ENCODE data around the gene AK5.

AK5 gene

GRCh38 chr1:77322061-77322900 is 40.5 kb downstream of the AK5 start:
- TF ChIP-seq ESRRG (CRISPR knock-in tag; IDR thresholded peaks at IDR 0.05), result no peak
- TF ChIP-seq GLIS3 (CRISPR knock-in tag; IDR thresholded peaks at IDR 0.05), result no peak
- no peak for TF ChIP-seq ZNF565 (CRISPR knock-in tag; conservative IDR thresholded peaks at IDR 0.05; ENCODE audit: low read depth)
- peak; percentile 76 for TF ChIP-seq ISL1 (CRISPR knock-in tag; IDR thresholded peaks at IDR 0.05)
- TF ChIP-seq RARB (CRISPR knock-in tag; IDR thresholded peaks at IDR 0.05), result no peak
- TF ChIP-seq ZC3H10 (CRISPR knock-in tag; IDR thresholded peaks at IDR 0.05), result no peak
- ATAC-seq, result peak; percentile 93

- TF ChIP-seq BACH2 (CRISPR knock-in tag; IDR thresholded peaks at IDR 0.05; ENCODE audit: borderline replicate concordance), result no peak
- TF ChIP-seq SNAI2 (CRISPR knock-in tag; IDR thresholded peaks at IDR 0.05), result no peak
Measured at GRCh38 chr1:77333501-77333900, 51.7 kb downstream of the AK5 start.

GRCh38 chr1:77336729-77337128 is 54.9 kb downstream of the AK5 start:
- TF ChIP-seq TCF4 (CRISPR knock-in tag; IDR thresholded peaks at IDR 0.05; ENCODE audit: borderline replicate concordance), result peak; percentile 76
- no peak for TF ChIP-seq ISL1 (CRISPR knock-in tag; IDR thresholded peaks at IDR 0.05)
- no peak for TF ChIP-seq PATZ1 (CRISPR knock-in tag; IDR thresholded peaks at IDR 0.05; ENCODE audit: borderline replicate concordance)
- TF ChIP-seq CSRNP3 (CRISPR knock-in tag; IDR thresholded peaks at IDR 0.05), result 0 out of 2 replicates have a peak, but pooled peaks have one; percentile 44
- no peak for TF ChIP-seq ESRRG (CRISPR knock-in tag; IDR thresholded peaks at IDR 0.05)
- TF ChIP-seq CSDC2 (CRISPR knock-in tag; IDR thresholded peaks at IDR 0.05), result no peak
- no peak for TF ChIP-seq ARNTL (CRISPR knock-in tag; IDR thresholded peaks at IDR 0.05; ENCODE audit: borderline replicate concordance, low read depth)
- peak; percentile 81 for ATAC-seq

More at GRCh38 chr1:77333501-77333900, 51.7 kb downstream of the AK5 start:
- ATAC-seq, result no peak

GRCh38 chr1:77339326-77339725 is 57.5 kb downstream of the AK5 start:
- TF ChIP-seq PPARA (CRISPR knock-in tag; IDR thresholded peaks at IDR 0.05; ENCODE audit: borderline replicate concordance), result no peak
- TF ChIP-seq GLIS3 (CRISPR knock-in tag; IDR thresholded peaks at IDR 0.05), result no peak
- TF ChIP-seq TSHZ2 (CRISPR knock-in tag; IDR thresholded peaks at IDR 0.05), result no peak
- TF ChIP-seq ZFP30 (CRISPR knock-in tag; IDR thresholded peaks at IDR 0.05), result no peak
- no peak for TF ChIP-seq OSR1 (CRISPR knock-in tag; IDR thresholded peaks at IDR 0.05)
- no peak for TF ChIP-seq RARB (CRISPR knock-in tag; IDR thresholded peaks at IDR 0.05)
- no peak for TF ChIP-seq CREB5 (CRISPR knock-in tag; IDR thresholded peaks at IDR 0.05; ENCODE audit: low read depth)
- no peak for TF ChIP-seq TCF4 (CRISPR knock-in tag; IDR thresholded peaks at IDR 0.05; ENCODE audit: borderline replicate concordance)
- no peak for TF ChIP-seq SNAI2 (CRISPR knock-in tag; IDR thresholded peaks at IDR 0.05)
- TF ChIP-seq ZFP3 (CRISPR knock-in tag; IDR thresholded peaks at IDR 0.05), result no peak
- no peak for TF ChIP-seq ESRRG (CRISPR knock-in tag; IDR thresholded peaks at IDR 0.05)
- TF ChIP-seq PATZ1 (CRISPR knock-in tag; IDR thresholded peaks at IDR 0.05; ENCODE audit: borderline replicate concordance), result no peak
- no peak for ATAC-seq

Measured in SK-N-SH treated with all-trans-retinoic acid at 6 μM for 48 hours (cell line).